Measurements from ENCODE around the gene PPHLN1.

The PPHLN1 gene

GRCh38 chr12:42325653-42326474, at the start of gene PPHLN1, which contains the start of gene ZCRB1:
Gene PPHLN1, plus strand, starts transcription at chr12:42326167. Its CDS starts 9,736 bp downstream, at chr12:42335903.
Gene ZCRB1, minus strand, starts transcription at chr12:42326094. Its CDS starts 1,992 bp downstream, at chr12:42324102.
- peak; percentile 77 for DNase-seq

DNA sequence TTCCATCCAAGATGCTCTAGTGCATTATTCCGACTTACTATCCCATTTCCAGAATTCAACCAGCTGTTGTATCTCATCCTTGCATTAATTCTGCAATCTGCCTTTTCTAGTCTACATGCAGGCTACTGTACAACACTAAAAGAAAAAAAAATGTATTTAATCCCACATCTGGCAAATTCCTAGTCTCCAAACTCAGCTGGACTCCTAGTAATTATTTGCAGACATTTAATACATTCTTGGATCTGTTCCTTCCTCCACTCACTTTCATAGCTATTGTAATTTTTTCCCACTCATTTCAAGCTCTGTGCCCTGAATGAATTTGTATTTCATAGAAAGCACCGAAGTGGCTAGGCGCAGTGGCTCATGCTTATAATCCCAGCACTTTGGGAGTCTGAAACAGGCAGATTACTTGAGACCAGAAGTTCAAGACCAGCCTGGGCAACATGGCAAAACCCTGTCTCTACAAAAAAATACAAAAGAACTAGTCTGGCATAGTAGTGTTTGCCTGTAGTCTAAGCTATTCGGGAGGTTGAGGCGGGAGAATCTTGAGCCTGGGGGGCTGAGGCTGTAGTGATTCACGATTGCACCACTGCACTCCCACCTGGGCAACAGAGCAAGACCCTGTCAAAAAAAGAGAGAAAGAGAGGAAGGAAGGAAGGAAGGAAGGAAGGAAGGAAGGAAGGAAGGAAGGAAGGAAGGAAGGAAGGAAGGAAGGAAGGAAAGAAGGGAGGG, 48.4 kb upstream of the PPHLN1 start:
- DNase-seq, result no peak

GRCh38 chr12:42278128-42278510, 47.8 kb upstream of the PPHLN1 start:
- no peak for DNase-seq

GRCh38 chr12:42281278-42281677, 44.7 kb upstream of the PPHLN1 start:
- peak; percentile 5 for DNase-seq

DNA sequence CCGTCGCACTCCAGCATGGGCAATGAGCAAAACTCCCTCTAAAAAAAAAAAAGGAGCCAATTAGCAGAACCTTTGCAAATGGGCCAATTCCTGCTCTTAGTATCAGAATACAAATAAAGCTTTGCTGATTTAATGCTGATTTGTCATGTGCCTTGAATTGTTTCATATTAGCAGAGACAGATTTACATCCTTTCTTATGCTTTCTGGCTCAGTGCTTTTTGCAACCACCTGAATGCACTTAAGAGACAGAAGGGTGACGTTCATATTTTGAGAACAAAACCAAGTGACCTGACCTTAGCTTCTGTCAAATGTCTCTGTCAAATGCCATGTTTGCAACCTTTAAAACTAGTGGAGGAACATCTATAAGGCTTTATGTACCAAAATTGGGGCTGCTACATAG, 44.1 kb upstream of the PPHLN1 start:
- no peak for DNase-seq

- no peak for DNase-seq
These were observed 43.7 kb upstream of the PPHLN1 start for GRCh38 chr12:42282294-42282693.

- no peak for DNase-seq
These were observed 42.2 kb upstream of the PPHLN1 start for GRCh38 chr12:42283739-42284138.

DNA sequence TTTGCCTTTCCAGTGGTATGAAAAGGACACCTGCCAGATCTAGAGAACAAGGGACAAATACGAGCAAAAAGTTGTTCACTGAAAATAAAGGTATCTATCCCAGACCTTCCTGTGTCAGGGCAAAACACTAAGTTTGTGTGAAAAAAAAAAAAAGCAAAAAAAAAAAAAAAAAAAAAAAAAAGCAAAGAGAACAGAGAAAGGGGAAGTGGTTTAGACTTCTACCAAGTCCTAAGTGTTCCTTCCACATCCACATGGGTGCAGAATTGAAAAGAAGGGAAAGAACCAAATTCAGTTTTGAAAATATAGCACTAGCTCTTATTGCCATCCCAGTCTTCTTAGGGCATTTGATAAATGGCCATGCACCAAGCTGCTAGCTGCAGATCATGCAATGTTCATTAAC, 41.8 kb upstream of the PPHLN1 start:
- DNase-seq, result no peak

DNA sequence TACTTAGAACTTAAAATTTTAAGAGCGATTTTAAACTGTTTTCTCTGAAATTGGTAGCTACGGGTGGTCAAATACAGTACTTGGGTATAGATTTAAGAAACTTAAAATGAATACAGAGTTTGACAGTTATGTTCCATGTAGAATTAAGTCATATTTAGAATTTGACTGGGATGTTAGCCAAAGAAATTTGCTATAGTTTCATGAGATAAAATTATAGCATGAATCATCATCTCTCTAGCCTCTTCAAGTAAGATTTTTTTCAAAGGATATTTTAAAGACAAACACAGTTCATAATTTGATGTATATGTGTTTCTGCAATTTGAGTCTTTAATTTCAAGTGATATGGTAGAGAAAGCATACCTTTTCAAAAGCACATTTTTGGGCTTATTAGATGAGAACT, 41.1 kb upstream of the PPHLN1 start:
- no peak for DNase-seq

DNA sequence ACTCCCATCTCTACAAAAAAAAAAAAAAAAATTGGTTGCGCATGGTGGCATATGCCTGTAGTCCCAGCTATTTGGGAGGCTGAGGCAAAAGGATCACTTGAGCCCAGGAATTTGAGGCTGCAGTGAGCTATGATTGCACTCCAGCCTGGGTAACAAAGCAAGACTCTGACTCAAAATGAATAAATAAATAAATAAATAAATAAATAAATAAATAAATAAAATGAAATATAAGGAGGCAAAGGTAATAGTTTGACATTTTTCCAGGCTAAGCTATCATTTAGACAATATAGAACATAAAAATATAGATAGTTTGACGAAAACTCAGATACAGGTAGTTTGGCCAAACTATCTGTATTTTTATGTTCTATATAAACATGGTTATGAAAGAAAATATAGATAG, 40.5 kb upstream of the PPHLN1 start:
- no peak for DNase-seq

- no peak for DNase-seq
These were observed 39.2 kb upstream of the PPHLN1 start for GRCh38 chr12:42286741-42287140.

DNA sequence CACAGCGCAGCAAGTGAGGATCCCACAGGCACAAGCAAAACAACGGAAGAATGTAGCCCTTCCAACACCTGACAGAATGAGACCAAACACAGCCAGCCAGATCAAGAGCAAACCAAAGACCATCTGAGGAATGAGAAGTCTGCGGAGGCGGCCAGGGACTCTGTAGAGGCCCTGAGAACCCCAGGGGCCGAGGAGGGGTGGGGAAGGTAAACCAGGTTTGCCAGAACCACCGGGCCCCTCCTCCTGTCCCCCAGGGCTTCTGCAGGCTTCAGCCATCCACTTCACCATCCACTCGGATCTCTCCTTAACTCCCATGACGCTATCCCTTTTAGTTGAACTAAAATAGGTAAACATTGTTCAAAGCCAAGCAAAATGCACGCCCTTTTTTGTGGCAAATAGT, 37.4 kb upstream of the PPHLN1 start:
- no peak for DNase-seq

- no peak for DNase-seq
These were observed 34.3 kb upstream of the PPHLN1 start for GRCh38 chr12:42291680-42292079.

- no peak for DNase-seq
These were observed 29.4 kb upstream of the PPHLN1 start for GRCh38 chr12:42296503-42297109.

DNA sequence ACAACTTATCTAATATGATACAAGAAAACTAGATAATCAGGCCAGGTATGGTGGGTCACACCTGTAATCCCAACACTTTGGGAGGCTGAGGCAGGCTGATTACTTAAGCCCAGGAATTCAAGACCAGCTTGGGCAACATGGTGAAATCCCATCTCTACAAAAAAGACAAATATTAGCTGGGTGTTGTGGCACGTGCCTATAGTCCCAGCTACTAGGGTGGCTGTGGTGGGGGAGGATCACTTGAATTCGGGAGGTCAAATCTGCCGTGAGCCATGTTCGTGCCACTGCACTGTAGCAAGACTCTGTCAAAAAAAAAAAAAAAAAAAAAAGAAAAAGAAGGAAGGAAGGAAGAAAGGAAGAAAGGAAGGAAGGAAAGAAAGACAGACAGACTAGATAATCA, 27.1 kb upstream of the PPHLN1 start:
- DNase-seq, result no peak

- no peak for DNase-seq
These were observed 26.3 kb upstream of the PPHLN1 start for GRCh38 chr12:42299392-42300308.

GRCh38 chr12:42306297-42306696, 19.7 kb upstream of the PPHLN1 start:
- DNase-seq, result no peak

DNA sequence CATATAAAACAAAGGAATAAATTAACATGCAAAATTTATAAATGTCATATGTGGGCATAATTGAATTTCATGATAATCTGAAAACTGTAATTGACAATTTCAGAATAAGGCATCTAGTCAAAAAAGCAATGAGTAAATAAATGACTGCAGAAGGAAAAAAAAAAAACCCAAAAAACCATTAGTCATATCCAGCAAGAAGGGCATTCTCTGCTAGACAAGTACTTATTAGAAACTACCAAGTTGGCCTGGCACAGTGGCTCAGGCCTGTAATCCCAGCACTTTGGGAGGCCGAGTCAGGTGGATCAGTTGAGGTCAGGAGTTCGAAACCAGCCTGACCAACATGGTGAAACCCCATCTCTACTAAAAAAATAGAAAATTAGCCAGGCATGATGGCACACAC, 17.6 kb upstream of the PPHLN1 start:
- no peak for DNase-seq

- no peak for DNase-seq
These were observed 16.0 kb upstream of the PPHLN1 start for GRCh38 chr12:42309996-42310395.

GRCh38 chr12:42315108-42315507, 10.9 kb upstream of the PPHLN1 start:
- DNase-seq, result no peak

GRCh38 chr12:42320796-42321195, 5.2 kb upstream of the PPHLN1 start:
- no peak for DNase-seq

DNA sequence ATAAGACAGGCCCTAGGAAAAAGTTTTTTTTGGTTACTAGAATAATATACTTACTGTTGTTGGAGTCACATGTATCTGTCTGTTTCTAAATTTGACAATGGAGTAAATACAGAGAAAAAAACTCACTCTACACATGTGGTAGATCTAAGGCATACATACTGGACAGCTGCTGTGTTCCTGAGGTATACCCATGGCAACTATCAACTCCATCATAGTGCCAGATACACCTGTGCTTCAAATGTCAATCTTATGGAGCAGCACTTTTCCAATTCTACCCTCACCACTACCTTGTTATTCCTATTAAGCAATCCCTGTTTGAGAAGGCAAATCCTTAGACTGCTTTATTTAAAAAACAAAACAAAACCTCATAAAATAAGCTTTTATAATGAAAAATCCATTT, 3.4 kb upstream of the PPHLN1 start:
- DNase-seq, result no peak

DNA sequence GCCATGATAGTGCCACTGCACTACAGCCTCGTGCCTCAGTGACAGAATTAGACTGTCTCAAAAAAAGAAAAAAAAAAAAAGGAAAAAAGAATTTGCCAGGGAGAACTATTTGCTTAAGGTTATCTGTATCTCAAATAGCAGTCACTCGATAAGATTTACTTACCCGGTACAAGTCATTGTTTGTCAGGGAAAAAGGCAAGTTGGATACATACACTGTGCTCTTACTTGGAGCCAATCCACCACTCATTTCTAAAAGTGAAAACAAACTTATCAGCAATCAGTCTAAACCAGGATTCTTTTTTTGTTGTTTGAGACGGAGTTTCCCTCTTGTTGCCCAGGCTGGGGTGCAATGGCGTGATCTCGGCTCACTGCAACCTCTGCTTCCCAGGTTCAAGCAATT, 2.1 kb upstream of the PPHLN1 start:
- no peak for DNase-seq

All from NCI-H1092 (cell line).